RPMI8226 (cell line): ENCODE results near the gene TRMT61A.

Source experiments
- DNase-seq: peaks from one replicate; pipeline ENCODE4 v3.0.0-alpha.2; 2015

Gene TRMT61A

GRCh38 chr14:103528587-103529382, at the start of gene TRMT61A:
Gene TRMT61A (plus strand): TSS chr14:103529196. CDS start chr14:103529979, 783 bp downstream.
- DNase-seq, result peak; percentile 82

DNA sequence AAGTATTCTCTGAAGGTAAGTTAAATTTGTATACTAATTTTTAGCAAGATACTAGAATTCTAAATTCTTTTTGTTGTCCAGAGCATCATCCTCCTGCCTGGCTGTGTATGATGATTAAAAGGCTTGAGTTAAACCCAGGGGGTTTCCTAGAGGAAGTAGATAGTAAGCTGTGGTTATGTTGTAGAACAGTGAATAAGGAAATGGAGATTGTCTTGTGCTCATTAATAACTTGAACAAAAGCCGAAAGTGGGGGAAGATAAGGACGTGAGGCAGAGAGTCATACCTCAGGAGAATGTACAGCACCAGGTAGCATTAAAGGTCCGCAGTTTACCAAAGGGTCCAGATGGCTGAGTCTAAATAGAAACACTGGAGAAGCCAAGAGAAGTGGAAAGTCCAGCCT, 48.4 kb upstream of the TRMT61A start:
- no peak for DNase-seq

GRCh38 chr14:103483600-103483999, 45.4 kb upstream of the TRMT61A start:
- DNase-seq, result no peak

DNA sequence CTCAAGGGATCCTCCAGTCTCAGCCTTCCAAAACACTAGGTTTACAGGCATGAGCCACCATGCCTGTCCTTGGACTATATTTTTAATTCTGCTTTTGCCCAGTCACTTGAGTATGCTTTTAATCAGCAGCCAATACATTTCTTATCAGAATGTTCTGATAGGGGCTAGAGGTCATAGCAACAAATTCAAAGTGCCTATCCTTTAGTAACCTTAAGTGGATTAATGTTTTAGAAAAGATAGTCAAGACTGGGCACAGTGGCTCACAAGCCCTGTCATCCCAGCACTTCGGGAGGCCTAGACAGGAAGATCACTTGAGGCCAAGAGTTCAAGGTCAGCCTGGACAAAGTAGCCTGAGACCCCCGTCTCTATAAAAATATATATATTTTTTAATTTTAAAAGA, 43.5 kb upstream of the TRMT61A start:
- no peak for DNase-seq

DNA sequence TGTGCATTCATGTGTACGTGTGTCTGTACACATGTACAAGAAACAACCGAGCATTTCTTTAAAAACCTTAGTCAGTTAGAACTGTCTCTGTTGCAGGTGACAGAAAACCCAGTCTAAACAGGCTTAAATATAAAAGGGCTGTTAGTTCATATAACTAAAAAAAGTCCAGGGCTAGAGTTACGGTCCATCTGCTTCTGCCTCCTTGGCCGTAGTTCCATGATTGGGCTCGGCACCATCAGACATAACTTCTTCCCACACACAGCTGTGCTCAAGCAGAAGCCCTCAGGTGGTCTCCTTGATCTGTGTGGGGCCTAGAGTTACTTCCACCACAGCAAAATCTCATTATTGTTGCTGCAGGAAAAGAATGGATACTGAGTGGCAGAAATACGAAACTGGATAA, 40.9 kb upstream of the TRMT61A start:
- no peak for DNase-seq

DNA sequence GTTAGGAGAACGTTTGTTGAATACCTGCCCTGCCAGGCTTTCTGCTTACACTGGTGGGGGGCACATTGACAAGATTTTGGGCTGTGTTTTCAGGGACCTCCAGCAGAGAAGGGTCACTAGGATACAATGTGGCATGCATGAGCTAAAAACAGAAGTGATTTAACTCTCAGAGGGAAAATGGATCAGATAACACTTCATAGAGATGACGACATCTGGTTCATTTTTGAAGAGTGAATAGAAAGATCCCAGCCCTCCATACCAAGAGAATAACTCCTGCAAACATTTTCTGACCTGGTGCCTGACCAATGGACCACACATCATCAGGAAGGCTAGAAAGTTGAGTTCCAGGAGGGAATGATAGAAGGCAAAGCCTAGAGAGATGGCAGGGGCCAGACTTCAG, 40.0 kb upstream of the TRMT61A start:
- no peak for DNase-seq

DNA sequence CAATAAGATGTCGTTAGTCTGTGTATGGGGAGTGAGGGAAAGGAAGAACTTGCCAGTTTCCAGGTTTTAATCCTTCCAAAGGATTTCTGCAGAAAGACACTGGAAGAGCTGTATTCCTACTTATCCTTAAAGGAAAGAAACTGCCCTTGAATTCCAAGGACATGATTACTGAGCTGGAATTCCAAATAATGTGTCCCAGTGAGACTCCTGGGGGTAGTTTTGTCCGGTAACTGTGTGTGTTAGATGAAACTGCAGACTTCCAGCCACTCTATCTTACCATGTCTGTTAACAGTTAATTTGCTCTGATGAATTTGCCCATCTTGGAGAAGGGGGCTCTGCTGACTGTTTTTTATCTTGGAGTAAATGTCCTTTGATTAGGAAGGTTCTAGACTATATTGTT, 39.4 kb upstream of the TRMT61A start:
- no peak for DNase-seq

- DNase-seq, result no peak
Measured at GRCh38 chr14:103491691-103492090, 37.3 kb upstream of the TRMT61A start.

GRCh38 chr14:103492156-103492925, 36.7 kb upstream of the TRMT61A start:
- no peak for DNase-seq

- no peak for DNase-seq
Measured at GRCh38 chr14:103495854-103496253, 33.1 kb upstream of the TRMT61A start.

GRCh38 chr14:103496776-103497175, 32.2 kb upstream of the TRMT61A start:
- no peak for DNase-seq

DNA sequence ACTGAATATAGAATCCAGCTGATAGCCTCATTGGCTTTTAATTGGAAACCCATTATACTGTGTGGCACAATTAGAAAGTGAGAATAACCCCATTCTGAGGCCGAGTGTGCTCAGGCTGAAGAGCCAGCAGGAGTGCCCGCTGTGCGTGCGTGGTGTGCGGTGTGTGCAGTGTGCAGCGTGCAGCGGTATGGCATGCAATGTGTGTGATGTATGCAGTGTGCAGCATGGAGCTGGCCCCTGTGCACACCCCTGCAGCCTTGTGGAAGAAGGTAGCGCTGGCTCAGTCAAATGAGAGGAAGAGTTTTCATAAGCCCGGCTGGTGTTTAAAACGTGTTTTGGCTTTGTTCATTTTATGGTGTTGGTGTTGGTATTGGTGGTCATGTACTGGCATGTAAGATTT, 29.3 kb upstream of the TRMT61A start:
- DNase-seq, result no peak

DNA sequence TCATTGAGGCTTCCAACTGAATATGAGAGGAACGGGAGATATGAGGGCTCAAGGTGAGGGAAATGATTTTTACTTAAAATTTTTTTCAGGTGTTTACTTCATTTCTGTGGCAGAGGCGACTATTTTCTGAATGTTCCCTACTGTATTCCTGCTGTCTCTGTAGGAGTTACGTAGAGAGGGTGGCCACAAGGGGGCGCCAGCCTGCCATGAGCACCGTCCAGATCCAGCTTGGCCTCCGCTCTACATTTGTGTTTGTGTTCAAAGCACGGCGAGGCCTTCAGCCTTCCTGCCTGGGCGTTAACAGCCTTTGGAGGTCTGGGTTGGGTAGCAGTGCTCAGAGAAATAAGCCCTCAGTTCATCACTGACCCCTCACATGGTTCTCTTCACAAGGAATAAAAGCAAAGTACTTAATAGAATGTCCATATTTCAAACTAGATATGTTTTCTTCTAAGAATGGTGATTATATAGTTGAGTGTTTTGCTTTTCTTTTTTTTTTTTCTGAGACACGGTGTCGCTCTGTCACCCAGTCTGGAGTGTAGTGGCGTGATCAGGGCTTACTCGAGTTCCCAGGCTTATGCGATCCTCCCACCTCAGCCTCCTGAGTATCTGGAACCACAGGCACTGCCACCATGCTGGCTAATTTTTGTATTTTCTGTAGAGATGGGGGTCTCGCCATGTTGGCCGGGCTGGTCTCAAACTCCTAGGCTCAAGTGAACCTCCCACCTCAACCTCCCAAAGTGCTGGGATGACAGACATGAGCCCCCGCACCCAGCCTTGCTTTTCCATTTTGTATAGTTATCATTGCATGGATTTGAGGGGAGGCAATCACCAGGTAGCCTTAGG, 28.6 kb upstream of the TRMT61A start:
- peak; percentile 63 for DNase-seq

- DNase-seq, result no peak
Measured at GRCh38 chr14:103501041-103501870, 27.7 kb upstream of the TRMT61A start.

DNA sequence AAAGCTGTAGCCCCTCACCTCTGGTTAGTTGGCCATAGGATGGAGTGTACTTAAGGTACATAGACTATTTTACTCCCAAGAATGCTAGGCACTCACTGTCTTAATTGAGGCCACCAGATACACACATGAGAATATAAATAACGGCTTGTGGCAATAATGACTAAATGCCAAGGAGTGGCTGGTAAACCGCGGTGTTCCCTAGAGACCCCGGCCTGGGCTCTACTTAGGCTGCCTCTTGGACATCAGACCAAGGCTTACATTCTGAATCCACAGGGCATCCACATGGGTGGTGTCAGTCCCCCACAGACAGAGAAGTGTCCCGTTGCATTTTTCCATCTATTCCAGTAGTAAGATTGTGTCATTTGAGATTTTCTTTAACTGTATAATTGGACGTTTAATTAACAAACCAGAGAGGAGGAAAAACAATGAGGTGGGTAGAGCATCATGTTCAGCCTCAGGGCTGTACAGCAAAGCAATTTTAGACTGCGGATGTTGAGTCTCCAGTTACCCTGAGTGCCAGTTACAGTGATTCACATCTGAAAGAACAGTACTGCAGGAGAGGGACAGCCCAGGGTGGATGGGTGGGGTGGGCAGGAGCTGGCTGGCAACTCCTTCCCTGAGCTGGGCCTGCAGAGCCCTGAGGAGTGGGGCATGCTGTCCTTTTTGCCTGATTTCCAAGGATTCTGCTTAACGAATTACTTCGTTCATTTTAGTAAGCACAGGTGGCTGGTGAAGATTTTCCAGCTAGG, 26.9 kb upstream of the TRMT61A start:
- no peak for DNase-seq

- no peak for DNase-seq
Measured at GRCh38 chr14:103502877-103503276, 26.1 kb upstream of the TRMT61A start.

- no peak for DNase-seq
Measured at GRCh38 chr14:103503296-103503695, 25.7 kb upstream of the TRMT61A start.

GRCh38 chr14:103504991-103505565, 23.9 kb upstream of the TRMT61A start:
- no peak for DNase-seq

GRCh38 chr14:103507751-103508150, 21.2 kb upstream of the TRMT61A start:
- no peak for DNase-seq

DNA sequence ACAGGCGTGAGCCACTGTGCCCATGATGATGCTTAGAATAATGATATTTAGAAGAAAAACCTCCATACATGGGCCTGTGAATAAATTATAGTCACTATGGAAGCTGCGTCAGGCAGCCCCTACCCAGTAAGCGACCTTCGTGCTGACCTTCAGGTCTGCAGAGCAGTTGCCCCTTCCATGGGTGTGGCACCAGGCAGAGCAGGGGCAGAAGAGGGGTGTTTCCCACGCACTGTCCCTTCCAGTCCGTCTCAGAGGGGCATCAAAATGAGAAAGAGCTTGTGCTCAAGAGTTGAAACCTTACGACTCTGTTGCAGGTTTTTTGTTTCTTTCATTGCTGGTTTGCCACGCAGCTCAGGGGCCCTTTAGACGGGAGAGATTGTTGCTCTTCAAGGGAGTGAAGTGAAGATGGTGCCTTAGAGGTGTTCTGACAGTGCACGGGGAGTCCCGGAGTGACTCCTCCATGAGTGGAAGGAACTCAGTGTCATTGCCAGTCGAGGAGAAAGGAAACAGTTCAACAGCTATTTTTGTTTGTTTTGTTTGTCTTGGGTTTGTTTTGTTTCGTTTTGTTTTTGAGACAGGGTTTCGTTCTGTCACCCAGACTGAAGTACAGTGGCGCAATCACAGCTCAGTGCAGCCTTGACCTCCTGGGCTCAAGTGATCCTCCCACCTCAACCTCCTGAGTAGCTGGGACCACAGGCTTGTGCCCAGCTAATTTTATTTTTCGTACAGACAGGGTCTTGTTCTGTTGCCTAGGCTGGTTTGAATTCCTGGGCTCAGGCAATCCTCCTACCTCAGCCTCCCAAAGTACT, 20.3 kb upstream of the TRMT61A start:
- no peak for DNase-seq
